ENCODE measurements around the gene ANKRD22. TPM values are rescaled to one million over a fixed set of nuclear protein-coding genes. Genes with fewer than 3 reads are reported as not detected.
"Not testable (repeated sequence)": the region's sequence is repeated elsewhere in the genome, so short reads cannot be mapped to it uniquely, and the experiment has no call there.

The ANKRD22 gene
- polyA plus RNA-seq, 1 donor (not counting 4 experiments of a cell fraction or from before 2014, with no cell fraction given), result 4.4 TPM

- Histone ChIP-seq H3K4me1 (ENCODE audit: control insufficient read depth, extremely low read depth, insufficient read depth, low read length) (peaks cover 10% of the 10 kb centered on the region), H3K9me1 (ENCODE audit: control insufficient read depth, extremely low read depth, insufficient read depth, low read length) (no peaks in the 10 kb centered on the region), H3K36me3 (ENCODE audit: control insufficient read depth in 2 of 2, extremely low read depth in 1 of 2, insufficient read depth in 2 of 2, low read length in 2 of 2) (no peaks in the 10 kb centered on the region), H4K20me1 (ENCODE audit: control insufficient read depth, extremely low read depth, insufficient read depth, low read length) (no peaks in the 10 kb centered on the region), H3K9ac (ENCODE audit: control insufficient read depth, extremely low read depth, insufficient read depth, low read length) (no peak overlapping the region), H2AFZ (ENCODE audit: control insufficient read depth, low read length) (no peak overlapping the region), H3K27me3 (ENCODE audit: control insufficient read depth, extremely low read depth, insufficient read depth, low read length) (no peaks in the 10 kb centered on the region), H3K79me2 (ENCODE audit: control insufficient read depth, insufficient read depth, low read length) (no peaks in the 10 kb centered on the region), H3K4me2 (ENCODE audit: control insufficient read depth, extremely low read depth, insufficient read depth, low read depth, low read length) (no peak overlapping the region), H3K27ac (ENCODE audit: control insufficient read depth, insufficient read depth, low read length) (no peak overlapping the region), H3K9me3 (ENCODE audit: control insufficient read depth, low read depth, low read length) (no peaks in the 10 kb centered on the region), H3K4me3 (ENCODE audit: control insufficient read depth in 2 of 3, extremely low read depth in 1 of 3, insufficient read depth in 2 of 3, low read depth in 1 of 3, low read length in 3 of 3) (no peak overlapping the region)
- DNase-seq (ENCODE audit: low read depth, low spot score) (no peak), FAIRE-seq (no peak)
- dilution Hi-C loops (cut with MboI; ENCODE audit: extremely low pct_ligation_motif_present, low sequenced_read_pairs), result no loop called here
- TF ChIP-seq EZH2 (IDR thresholded peaks at IDR 0.05; ENCODE audit: low read length), result no peak
- TF ChIP-seq CTCF (optimal IDR thresholded peaks at IDR 0.05 in 1 of 3, IDR thresholded peaks at IDR 0.05 in 1 of 3, conservative IDR thresholded peaks at IDR 0.05 in 1 of 3; ENCODE audit: extremely low read depth in 1 of 3, insufficient read depth in 2 of 3, low read length in 3 of 3), result no peak
These were observed 11.5 kb downstream of the ANKRD22 start for GRCh38 chr10:88840104-88840503.

GRCh38 chr10:88838766-88839350, 12.8 kb downstream of the ANKRD22 start:
- Histone ChIP-seq H3K27me3 (ENCODE audit: control insufficient read depth, extremely low read depth, insufficient read depth, low read length) (no peaks in the 10 kb centered on the region), H3K36me3 (ENCODE audit: control insufficient read depth in 2 of 2, extremely low read depth in 1 of 2, insufficient read depth in 2 of 2, low read length in 2 of 2) (no peaks in the 10 kb centered on the region), H3K9me1 (ENCODE audit: control insufficient read depth, extremely low read depth, insufficient read depth, low read length) (no peaks in the 10 kb centered on the region), H3K4me3 (ENCODE audit: control insufficient read depth in 2 of 3, extremely low read depth in 1 of 3, insufficient read depth in 2 of 3, low read depth in 1 of 3, low read length in 3 of 3) (no peak overlapping the region), H3K9me3 (ENCODE audit: control insufficient read depth, low read depth, low read length) (no peaks in the 10 kb centered on the region), H2AFZ (ENCODE audit: control insufficient read depth, low read length) (no peak overlapping the region), H4K20me1 (ENCODE audit: control insufficient read depth, extremely low read depth, insufficient read depth, low read length) (no peaks in the 10 kb centered on the region), H3K79me2 (ENCODE audit: control insufficient read depth, insufficient read depth, low read length) (no peaks in the 10 kb centered on the region), H3K27ac (ENCODE audit: control insufficient read depth, insufficient read depth, low read length) (no peak overlapping the region), H3K4me1 (ENCODE audit: control insufficient read depth, extremely low read depth, insufficient read depth, low read length) (peaks cover 8% of the 10 kb centered on the region), H3K9ac (ENCODE audit: control insufficient read depth, extremely low read depth, insufficient read depth, low read length) (no peak overlapping the region), H3K4me2 (ENCODE audit: control insufficient read depth, extremely low read depth, insufficient read depth, low read depth, low read length) (no peak overlapping the region)
- dilution Hi-C loops (cut with MboI; ENCODE audit: extremely low pct_ligation_motif_present, low sequenced_read_pairs), result no loop called here
- DNase-seq (ENCODE audit: low read depth, low spot score) (no peak), FAIRE-seq (no peak)
- TF ChIP-seq EZH2 (IDR thresholded peaks at IDR 0.05; ENCODE audit: low read length) (no peak), CTCF (optimal IDR thresholded peaks at IDR 0.05 in 1 of 3, IDR thresholded peaks at IDR 0.05 in 1 of 3, conservative IDR thresholded peaks at IDR 0.05 in 1 of 3; ENCODE audit: extremely low read depth in 1 of 3, insufficient read depth in 2 of 3, low read length in 3 of 3) (no peak)

- H4K20me1 ChIP-seq (ENCODE audit: control insufficient read depth, extremely low read depth, insufficient read depth, low read length); H3K27ac ChIP-seq (ENCODE audit: control insufficient read depth, insufficient read depth, low read length); H3K9me3 ChIP-seq (ENCODE audit: control insufficient read depth, low read depth, low read length); FAIRE-seq; H3K79me2 ChIP-seq (ENCODE audit: control insufficient read depth, insufficient read depth, low read length); H3K9ac ChIP-seq (ENCODE audit: control insufficient read depth, extremely low read depth, insufficient read depth, low read length); H2AFZ ChIP-seq (ENCODE audit: control insufficient read depth, low read length); DNase-seq (ENCODE audit: low read depth, low spot score); H3K36me3 ChIP-seq (ENCODE audit: control insufficient read depth in 2 of 2, extremely low read depth in 1 of 2, insufficient read depth in 2 of 2, low read length in 2 of 2); H3K27me3 ChIP-seq (ENCODE audit: control insufficient read depth, extremely low read depth, insufficient read depth, low read length); H3K4me1 ChIP-seq (ENCODE audit: control insufficient read depth, extremely low read depth, insufficient read depth, low read length); H3K4me3 ChIP-seq (ENCODE audit: control insufficient read depth in 2 of 3, extremely low read depth in 1 of 3, insufficient read depth in 2 of 3, low read depth in 1 of 3, low read length in 3 of 3); H3K9me1 ChIP-seq (ENCODE audit: control insufficient read depth, extremely low read depth, insufficient read depth, low read length); dilution Hi-C loops (cut with MboI; ENCODE audit: extremely low pct_ligation_motif_present, low sequenced_read_pairs); H3K4me2 ChIP-seq (ENCODE audit: control insufficient read depth, extremely low read depth, insufficient read depth, low read depth, low read length): not testable (repeated sequence)
These were observed 14.0 kb downstream of the ANKRD22 start for GRCh38 chr10:88837632-88838031.

Measured in keratinocyte (primary cell).